ENCODE data around the gene RASD1.

Gene RASD1

GRCh38 chr17:17510456-17511292 is 14.5 kb upstream of the RASD1 start:
- DNase-seq (ENCODE audit: low read depth, low spot score), result no peak

GRCh38 chr17:17509601-17510425 is 13.6 kb upstream of the RASD1 start:
- no peak for DNase-seq (ENCODE audit: low read depth, low spot score)

- no peak for DNase-seq (ENCODE audit: low read depth, low spot score)
Observed at GRCh38 chr17:17508646-17509591, 12.7 kb upstream of the RASD1 start.

- no peak for DNase-seq (ENCODE audit: low read depth, low spot score)
Observed at GRCh38 chr17:17508019-17508535, 11.9 kb upstream of the RASD1 start.

GRCh38 chr17:17507465-17508011 is 11.3 kb upstream of the RASD1 start:
- DNase-seq (ENCODE audit: low read depth, low spot score), result no peak

- no peak for DNase-seq (ENCODE audit: low read depth, low spot score)
Observed at GRCh38 chr17:17506893-17507464, 10.8 kb upstream of the RASD1 start.

- no peak for DNase-seq (ENCODE audit: low read depth, low spot score)
Observed at GRCh38 chr17:17506181-17506741, 10.1 kb upstream of the RASD1 start.

GRCh38 chr17:17505610-17506171 is 9.5 kb upstream of the RASD1 start:
- DNase-seq (ENCODE audit: low read depth, low spot score), result no peak

GRCh38 chr17:17505151-17505550 is 9.0 kb upstream of the RASD1 start:
- no peak for DNase-seq (ENCODE audit: low read depth, low spot score)

- no peak for DNase-seq (ENCODE audit: low read depth, low spot score)
Observed at GRCh38 chr17:17504341-17505140, 8.3 kb upstream of the RASD1 start.

GRCh38 chr17:17503566-17504130 is 7.5 kb upstream of the RASD1 start:
- DNase-seq (ENCODE audit: low read depth, low spot score), result no peak

- no peak for DNase-seq (ENCODE audit: low read depth, low spot score)
Observed at GRCh38 chr17:17502741-17503565, 6.8 kb upstream of the RASD1 start.

GRCh38 chr17:17500999-17501605 is 4.9 kb upstream of the RASD1 start:
- DNase-seq (ENCODE audit: low read depth, low spot score), result no peak

GRCh38 chr17:17499402-17500145 is 3.4 kb upstream of the RASD1 start:
- no peak for DNase-seq (ENCODE audit: low read depth, low spot score)

- no peak for DNase-seq (ENCODE audit: low read depth, low spot score)
Observed at GRCh38 chr17:17498606-17499301, 2.6 kb upstream of the RASD1 start.

- DNase-seq (ENCODE audit: low read depth, low spot score), result no peak
Observed at GRCh38 chr17:17497845-17498520, 1.8 kb upstream of the RASD1 start.

Measured in brain pericyte (primary cell).